Progenitor cell of endocrine pancreas (in vitro differentiated cells): ENCODE results near the gene PLSCR2. TPM values are rescaled to one million over a fixed set of nuclear protein-coding genes. Genes with fewer than 3 reads are reported as not detected.

Experiments
- DNase-seq: peaks from one replicate; pipeline ENCODE4 v3.0.0; 2021; ENCODE audit warnings: low spot score; ENCODE audit not compliant: unreplicated experiment
- H3K27ac Mint-ChIP-seq: 2 replicates; pipeline ENCODE4 v1.8.0; 2021; ENCODE audit warnings: mild to moderate bottlenecking, moderate library complexity, mixed read lengths
- H3K27me3 Mint-ChIP-seq: 2 replicates; pipeline ENCODE4 v1.8.0; 2021; ENCODE audit warnings: mixed read lengths
- H3K36me3 Mint-ChIP-seq: 2 replicates; pipeline ENCODE4 v1.8.0; 2022; ENCODE audit warnings: mixed read lengths; ENCODE audit not compliant: insufficient read depth
- H3K4me1 Mint-ChIP-seq: 2 replicates; pipeline ENCODE4 v1.8.0; 2021; ENCODE audit warnings: low read depth, mixed read lengths
- H3K4me3 Mint-ChIP-seq: 2 replicates; pipeline ENCODE4 v1.8.0; 2021; ENCODE audit warnings: low read depth, mild to moderate bottlenecking, moderate library complexity, mixed read lengths
- H3K9me3 Mint-ChIP-seq: 2 replicates; pipeline ENCODE4 v1.8.0; 2021; ENCODE audit warnings: low read depth, mixed read lengths
- CTCF ChIP-seq: fragments of 200-600 bp; sonication (generic); IDR thresholded peaks from one replicate; pipeline ENCODE4 v1.5.0; 2021; ENCODE audit warnings: antibody characterized with exemption, mild to moderate bottlenecking; ENCODE audit not compliant: unreplicated experiment
- total RNA-seq: library from RNA; stranded (reverse); gene quantifications from 2 replicates; pipeline ENCODE4 v1.2.1, GENCODE V29; 2021

Gene PLSCR2
- total RNA-seq, 1 donor from 2014 or later, result not detected

- Mint-ChIP-seq H3K9me3 (peaks cover under 1% of the 10 kb centered on the region), H3K4me1 (no peaks in the 10 kb centered on the region), H3K27ac (no peak overlapping the region), H3K4me3 (no peak overlapping the region), H3K36me3 (no peaks in the 10 kb centered on the region), H3K27me3 (no peaks in the 10 kb centered on the region)
- no peak for DNase-seq
- TF ChIP-seq CTCF, result no peak
Measured at GRCh38 chr3:146468671-146469149, 651 bp downstream of the PLSCR2 start.

- Mint-ChIP-seq H3K27ac (no peak overlapping the region), H3K36me3 (peaks cover 2% of the 10 kb centered on the region), H3K4me3 (no peak overlapping the region), H3K4me1 (no peaks in the 10 kb centered on the region), H3K27me3 (no peaks in the 10 kb centered on the region), H3K9me3 (peaks cover 5% of the 10 kb centered on the region)
- TF ChIP-seq CTCF, result no peak
- no peak for DNase-seq
Measured at GRCh38 chr3:146468234-146468633, 1.1 kb downstream of the PLSCR2 start.

GRCh38 chr3:146466604-146467003 lies 2.8 kb downstream of the PLSCR2 start:
- no peak overlapping the region for H3K27ac Mint-ChIP-seq
- no peak for TF ChIP-seq CTCF
- no peak for DNase-seq
- H3K27me3 Mint-ChIP-seq, result no peaks in the 10 kb centered on the region
- no peaks in the 10 kb centered on the region for H3K4me1 Mint-ChIP-seq
- no peak overlapping the region for H3K4me3 Mint-ChIP-seq
- H3K9me3 Mint-ChIP-seq, result peaks cover 6% of the 10 kb centered on the region
- H3K36me3 Mint-ChIP-seq, result peaks cover 2% of the 10 kb centered on the region

GRCh38 chr3:146465693-146466465 lies 3.5 kb downstream of the PLSCR2 start:
- Mint-ChIP-seq H3K27ac (no peak overlapping the region), H3K9me3 (peaks cover 8% of the 10 kb centered on the region), H3K4me3 (no peak overlapping the region), H3K36me3 (peaks cover 2% of the 10 kb centered on the region), H3K4me1 (no peaks in the 10 kb centered on the region), H3K27me3 (no peaks in the 10 kb centered on the region)
- DNase-seq, result no peak
- no peak for TF ChIP-seq CTCF

- no peak overlapping the region for H3K4me3 Mint-ChIP-seq
- no peak for TF ChIP-seq CTCF
- DNase-seq, result no peak
Measured at GRCh38 chr3:146464783-146465182, 4.6 kb downstream of the PLSCR2 start.

More at GRCh38 chr3:146464783-146465182, 4.6 kb downstream of the PLSCR2 start:
- Mint-ChIP-seq H3K36me3 (peaks cover 2% of the 10 kb centered on the region), H3K9me3 (peaks cover 8% of the 10 kb centered on the region), H3K27me3 (no peaks in the 10 kb centered on the region), H3K27ac (no peak overlapping the region), H3K4me1 (no peaks in the 10 kb centered on the region)
